ENCODE data around the gene BBX. TPM values are rescaled to one million over a fixed set of nuclear protein-coding genes. Genes with fewer than 3 reads are reported as not detected.
"Not testable (repeated sequence)": the region's sequence is repeated elsewhere in the genome, so short reads cannot be mapped to it uniquely, and the experiment has no call there.

Gene BBX
- total RNA-seq, 2 donors from 2014 or later: 62.4 to 66.6 TPM

DNA sequence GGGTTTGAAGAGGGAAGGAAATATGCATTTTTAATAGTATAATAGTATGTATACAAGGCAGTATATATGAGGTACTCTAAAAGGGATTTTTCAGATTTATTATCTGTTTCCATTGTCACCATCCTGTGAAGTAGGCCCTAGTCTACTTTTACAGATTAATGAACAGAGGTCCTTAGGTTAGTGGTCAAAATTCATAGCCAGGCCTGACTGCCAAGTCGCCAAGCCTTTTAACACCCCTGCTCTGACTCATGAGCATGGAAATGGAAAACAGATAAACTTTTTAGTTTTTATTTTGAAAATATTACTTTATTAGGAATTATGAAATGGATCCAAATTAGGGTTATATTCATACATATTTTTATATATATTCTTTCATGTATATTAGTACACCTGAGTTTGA is 146.9 kb downstream of the BBX start:
- intact Hi-C loops (cut with DNase I): no loop called here
- DNase-seq (ENCODE audit: low spot score): no peak

DNA sequence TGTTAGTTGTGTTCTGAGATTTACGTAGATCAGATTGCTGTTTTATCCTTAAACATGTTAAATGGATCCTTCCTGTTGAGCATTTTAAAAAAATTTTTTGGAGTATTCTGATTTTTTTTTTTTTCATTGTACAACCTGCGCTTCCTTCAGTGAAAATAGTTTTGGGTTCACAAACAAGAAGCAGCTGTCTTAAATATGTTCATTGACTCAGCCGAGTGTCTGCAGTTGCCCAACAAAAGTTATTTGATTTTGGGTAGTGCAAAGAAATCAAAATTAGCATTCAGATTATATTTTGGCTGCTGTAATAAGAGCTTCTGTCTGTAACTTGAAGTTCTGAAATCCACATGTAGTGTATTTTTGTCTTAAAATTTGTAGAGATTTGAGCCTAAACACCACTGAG is 148.2 kb downstream of the BBX start:
- DNase-seq (ENCODE audit: low spot score): no peak
- intact Hi-C loops (cut with DNase I): no loop called here

DNA sequence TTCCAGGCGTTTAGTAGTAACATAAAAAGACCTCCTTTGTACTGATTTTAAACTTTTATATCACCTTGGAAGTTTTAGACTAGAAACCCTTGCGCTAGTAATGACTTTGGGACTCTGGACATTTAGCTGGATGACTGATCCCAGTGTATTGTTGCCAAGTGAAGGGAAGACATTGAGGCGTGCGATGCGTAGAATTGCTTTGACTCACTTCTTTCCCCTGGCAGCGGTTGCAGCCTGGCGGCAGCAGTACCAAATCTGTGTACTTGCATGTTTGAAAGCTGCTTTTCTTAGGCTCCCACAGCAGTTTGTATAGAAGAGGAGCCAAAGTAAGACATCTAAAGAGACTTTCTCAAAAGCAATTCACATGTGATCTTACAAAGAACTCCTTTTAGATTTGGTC is 151.6 kb downstream of the BBX start:
- no peak for DNase-seq (ENCODE audit: low spot score)
- intact Hi-C loops (cut with DNase I): no loop called here

DNA sequence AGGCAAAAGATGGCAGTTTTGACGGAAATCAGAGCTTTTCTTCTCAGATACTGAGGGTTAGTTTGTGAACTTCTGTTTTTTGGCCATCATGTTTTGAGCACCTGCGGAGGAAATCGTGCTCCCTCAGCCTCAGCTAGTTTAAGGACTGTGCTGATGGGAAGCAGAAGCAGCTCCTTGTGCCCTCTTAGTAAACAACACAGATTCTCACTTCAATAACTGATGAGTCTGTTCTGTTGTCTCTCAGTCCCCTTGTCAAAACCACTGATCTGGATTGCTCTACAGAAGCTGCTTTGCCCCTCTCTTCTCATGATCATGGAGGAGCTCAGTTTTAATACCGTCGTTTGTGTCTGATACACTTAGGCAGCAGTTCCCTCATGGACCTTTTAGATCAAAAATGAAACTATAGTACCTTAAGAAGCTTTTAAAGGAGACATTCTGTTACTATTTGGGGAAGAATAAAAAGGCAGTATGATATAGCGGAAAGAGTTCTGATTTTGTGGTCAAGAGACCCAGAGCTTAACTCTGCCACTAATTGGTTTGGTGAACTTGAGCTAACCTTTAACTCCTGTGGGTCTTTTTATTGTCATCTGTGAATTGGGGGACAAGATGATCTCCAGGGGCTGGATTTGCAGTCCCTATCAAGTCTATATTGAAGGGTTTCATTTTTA is 152.6 kb downstream of the BBX start:
- intact Hi-C loops (cut with DNase I): no loop called here

DNA sequence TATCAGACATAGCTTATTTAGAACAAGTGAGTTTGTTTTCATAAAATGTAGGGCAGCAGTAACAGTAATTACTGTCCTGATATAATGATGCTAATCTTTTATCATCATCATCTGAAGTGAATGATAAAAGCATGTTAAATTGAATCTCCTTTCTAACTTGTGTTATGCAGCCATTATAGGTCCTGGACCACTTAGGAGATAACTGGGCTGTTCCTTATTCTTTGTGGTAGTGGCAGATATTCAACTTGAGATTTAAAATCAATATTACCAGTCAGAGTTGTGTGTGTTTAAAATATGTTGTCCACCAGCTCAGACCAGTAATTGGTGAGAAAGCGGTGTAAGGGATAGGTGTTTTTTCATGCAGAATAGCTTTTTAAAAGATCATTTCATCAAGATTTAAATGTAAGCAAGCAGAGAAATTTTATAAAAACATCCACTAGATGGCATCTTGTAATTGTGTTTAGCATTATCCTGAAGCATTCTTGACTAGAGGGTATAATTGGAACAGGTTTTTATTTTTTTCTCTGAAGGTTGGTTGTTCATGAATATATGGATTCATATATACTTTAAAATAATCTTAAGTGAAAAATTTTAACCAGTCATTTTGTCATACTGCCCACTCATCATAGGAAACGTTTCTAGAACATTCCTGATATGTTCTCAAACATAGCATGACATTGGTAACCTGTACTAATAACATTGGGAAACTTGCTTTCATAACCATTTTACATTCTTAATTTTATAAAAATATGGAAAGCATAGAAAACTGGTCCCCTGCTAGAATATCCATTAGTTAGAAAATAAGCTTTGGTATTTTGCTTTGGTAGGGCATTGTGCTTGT is 153.9 kb downstream of the BBX start:
- intact Hi-C loops (cut with DNase I): no loop called here
- no peak for DNase-seq (ENCODE audit: low spot score)

More for the DNA sequence above, 152.6 kb downstream of the BBX start:
- no peak for DNase-seq (ENCODE audit: low spot score)

DNA sequence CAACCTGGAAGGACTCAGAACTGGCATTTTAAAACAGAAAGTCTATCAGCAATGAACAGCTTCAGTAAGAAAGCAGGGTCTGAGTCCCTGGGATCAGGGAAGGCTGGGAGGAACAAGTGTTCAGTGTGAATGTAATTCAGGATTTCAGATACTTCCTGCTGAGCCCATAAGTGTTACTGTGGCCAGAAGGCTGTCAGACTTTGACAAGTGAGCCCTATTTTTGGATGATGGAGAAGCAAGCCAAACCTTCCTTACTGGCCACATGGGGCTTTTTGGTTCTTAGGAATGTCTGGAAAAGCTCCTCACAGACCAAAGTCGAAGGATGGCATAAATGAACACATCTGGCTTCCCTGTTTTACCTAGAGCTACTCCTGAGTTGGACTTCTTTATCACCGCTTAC is 157.2 kb downstream of the BBX start:
- intact Hi-C loops (cut with DNase I): loop anchor here in 1 of 2 donors (10.0 kb wide), 1 partner anchor 65 kb away; no protein-coding TSS in a partner anchor

DNA sequence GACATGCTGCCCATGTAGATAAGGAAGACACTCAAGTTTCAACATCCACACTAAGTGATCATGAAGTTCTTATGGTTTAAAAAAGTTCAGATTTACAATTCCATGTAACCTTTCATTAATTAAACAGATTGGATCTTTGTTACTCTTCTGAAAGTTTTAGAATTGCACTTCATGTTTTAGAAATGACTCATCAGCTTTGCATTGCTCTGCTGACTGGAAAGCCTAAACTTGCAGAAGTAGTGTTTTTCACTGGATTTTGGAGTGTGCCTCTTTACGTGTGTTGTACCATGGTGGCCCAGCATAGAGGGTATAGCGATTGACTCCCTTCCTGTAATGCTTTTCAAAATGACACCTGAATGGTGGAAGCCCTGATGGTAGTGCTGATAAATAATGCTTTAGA is 157.9 kb downstream of the BBX start:
- DNase-seq (ENCODE audit: low spot score): no peak
- intact Hi-C loops (cut with DNase I): loop anchor here in 1 of 2 donors (10.0 kb wide), 1 partner anchor 64 kb away; no protein-coding TSS in a partner anchor

More for the DNA sequence above, 157.2 kb downstream of the BBX start:
- DNase-seq (ENCODE audit: low spot score): no peak

DNA sequence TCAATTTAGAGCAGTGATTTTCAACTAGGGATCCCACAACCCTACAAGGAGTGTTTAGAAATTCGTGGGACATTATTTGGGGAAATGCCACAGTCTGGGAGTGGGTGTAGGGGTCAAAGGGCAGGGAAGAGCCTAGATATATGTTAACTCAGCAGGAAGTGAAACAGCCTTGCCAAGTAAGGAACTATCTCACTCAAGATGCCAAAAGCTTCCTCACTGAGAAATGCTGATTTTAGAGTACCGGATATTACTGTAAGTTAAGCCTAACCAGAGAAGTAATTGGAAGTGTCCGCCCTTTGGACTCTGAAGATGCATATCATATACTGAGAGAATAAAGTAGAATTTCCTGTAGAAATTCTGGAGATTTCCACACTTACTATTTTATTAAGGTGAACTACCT is 158.6 kb downstream of the BBX start:
- intact Hi-C loops (cut with DNase I): loop anchor here in 1 of 2 donors (10.0 kb wide), 1 partner anchor 63 kb away; no protein-coding TSS in a partner anchor
- DNase-seq (ENCODE audit: low spot score): no peak

DNA sequence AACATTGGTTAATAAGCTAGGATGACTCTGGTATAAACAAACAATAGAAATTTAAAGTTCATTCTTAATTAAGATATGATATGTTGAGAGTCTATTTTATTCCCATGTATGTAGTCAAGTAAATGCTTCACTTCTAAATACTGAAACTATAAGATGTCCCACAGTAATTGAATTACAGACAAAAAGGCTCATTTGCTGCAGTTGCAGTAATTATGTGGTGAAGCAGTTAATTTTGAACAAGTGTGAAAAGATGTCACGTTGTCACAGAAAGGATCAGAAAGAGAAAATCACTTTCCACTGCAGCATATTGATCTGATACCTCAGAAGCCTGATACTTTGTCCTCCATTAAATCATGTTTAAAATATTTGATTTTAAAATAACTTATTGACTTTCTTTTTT is 159.8 kb downstream of the BBX start:
- no peak for DNase-seq (ENCODE audit: low spot score)
- intact Hi-C loops (cut with DNase I): loop anchor here in 1 of 2 donors (10.0 kb wide), 1 partner anchor 62 kb away; no protein-coding TSS in a partner anchor

DNA sequence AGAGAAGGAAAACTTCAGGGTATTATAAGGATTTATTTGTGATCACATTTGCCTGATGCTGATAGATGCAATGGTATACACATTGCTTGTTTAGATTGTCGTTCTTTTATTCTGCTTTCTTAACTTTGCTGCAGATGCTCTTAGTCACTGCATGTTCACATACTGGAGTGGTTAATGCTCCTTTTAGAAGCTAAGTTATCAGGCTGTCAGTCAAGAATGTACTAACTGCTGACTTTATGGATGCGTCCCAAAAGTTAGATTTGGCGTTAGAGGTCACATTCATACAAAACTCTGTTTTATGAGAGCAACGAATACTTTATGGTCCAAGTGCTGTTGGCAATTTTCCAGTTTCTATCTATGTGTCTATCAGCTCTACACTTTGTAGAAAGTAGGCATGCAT is 160.7 kb downstream of the BBX start:
- intact Hi-C loops (cut with DNase I): loop anchor here in 1 of 2 donors (10.0 kb wide), 1 partner anchor 61 kb away; no protein-coding TSS in a partner anchor
- no peak for DNase-seq (ENCODE audit: low spot score)

DNA sequence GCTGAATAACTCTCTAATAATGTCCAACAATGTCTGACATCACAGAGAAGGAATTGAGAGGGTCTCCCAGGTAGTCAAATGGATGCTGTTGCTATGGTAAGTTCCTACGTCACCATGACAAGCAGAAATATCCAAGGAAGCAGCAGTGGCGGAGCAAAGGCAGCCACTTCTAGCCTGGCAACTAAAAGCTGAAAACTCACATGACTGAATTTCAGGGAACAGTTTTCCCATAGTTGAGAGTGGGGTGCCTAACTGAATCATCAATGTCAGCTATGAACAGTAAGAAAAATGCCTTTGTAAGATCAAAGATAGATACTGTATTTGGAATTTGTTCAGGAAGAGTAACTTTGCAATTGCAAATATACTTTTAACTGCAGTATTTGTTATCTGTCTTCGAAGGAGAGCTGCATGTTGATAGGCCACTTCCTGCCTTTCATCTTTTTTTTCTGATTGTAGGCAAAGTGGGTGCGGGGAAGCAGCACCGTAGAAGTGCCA is 161.7 kb downstream of the BBX start:
- no peak for DNase-seq (ENCODE audit: low spot score)

DNA sequence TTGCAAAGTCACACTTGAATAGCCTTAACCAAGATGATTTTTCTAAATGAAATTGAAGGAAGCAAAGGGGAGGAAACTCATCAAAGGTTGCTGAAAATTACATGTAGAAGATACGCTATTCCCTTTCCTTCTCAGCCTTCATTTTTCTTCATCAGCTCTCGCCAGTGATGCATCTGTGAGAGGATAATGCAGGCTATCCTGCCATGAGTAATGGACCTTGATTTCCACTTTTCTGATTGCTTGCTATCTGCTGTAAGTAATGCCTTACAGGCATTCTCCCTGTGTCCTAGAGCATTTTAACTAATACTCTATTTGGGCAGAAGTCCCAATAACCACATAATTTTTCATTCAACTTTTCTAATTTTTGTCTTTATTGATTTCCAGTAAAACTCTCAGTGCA is 162.6 kb downstream of the BBX start:
- intact Hi-C loops (cut with DNase I): loop anchor here in 1 of 2 donors (10.0 kb wide), 1 partner anchor 59 kb away; no protein-coding TSS in a partner anchor
- no peak for DNase-seq (ENCODE audit: low spot score)

More for the DNA sequence above, 161.7 kb downstream of the BBX start:
- intact Hi-C loops (cut with DNase I): loop anchor here in 1 of 2 donors (10.0 kb wide), 1 partner anchor 60 kb away; no protein-coding TSS in a partner anchor

DNA sequence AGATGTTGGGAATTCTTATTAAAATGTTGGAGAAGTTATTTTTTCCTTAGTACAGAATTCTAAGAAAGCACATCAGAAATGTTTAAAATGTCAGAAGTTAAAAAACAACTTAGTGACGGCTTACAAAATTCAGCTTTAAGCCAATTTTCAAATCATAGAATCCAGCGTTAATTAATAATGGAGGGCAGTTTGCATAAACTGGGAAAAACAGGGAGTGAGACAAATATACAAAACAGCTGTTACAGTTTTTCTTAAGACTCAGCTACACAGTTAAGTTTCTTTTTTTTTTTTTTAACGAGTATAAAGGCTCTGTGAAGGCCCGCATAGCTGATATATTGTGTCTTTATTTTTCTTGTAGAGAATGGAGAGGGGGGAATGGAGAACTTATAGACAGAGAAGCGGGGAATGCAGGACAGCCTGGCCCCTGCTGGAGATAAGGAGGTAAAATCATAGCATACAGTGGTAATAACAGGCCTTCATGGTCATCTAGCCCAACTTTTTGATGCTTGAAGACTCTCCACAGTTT is 164.4 kb downstream of the BBX start:
- intact Hi-C loops (cut with DNase I): loop anchor here in 1 of 2 donors (10.0 kb wide), 1 partner anchor 58 kb away; no protein-coding TSS in a partner anchor

DNA sequence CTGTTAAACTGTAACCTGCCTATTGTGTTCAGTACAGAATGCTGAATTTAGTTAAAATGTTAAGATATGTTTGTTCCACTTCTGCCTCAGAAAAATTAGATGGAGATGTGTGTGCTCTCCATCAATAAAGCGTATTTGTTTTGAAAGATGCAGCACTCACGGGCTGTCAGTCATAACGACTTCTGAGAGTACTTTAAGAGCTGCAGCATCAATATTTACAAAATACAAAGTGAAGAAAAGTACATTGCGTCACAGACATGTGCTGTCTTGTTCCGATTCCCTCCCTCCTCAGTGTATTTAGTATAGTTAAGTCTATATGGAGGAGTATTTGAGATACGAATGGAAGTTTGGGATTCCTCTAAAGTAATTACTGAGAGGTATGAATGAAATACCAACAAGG is 166.6 kb downstream of the BBX start:
- DNase-seq (ENCODE audit: low spot score): no peak
- intact Hi-C loops (cut with DNase I): loop anchor here in 1 of 2 donors (10.0 kb wide), 1 partner anchor 55 kb away; no protein-coding TSS in a partner anchor

More for the DNA sequence above, 164.4 kb downstream of the BBX start:
- no peak for DNase-seq (ENCODE audit: low spot score)

DNA sequence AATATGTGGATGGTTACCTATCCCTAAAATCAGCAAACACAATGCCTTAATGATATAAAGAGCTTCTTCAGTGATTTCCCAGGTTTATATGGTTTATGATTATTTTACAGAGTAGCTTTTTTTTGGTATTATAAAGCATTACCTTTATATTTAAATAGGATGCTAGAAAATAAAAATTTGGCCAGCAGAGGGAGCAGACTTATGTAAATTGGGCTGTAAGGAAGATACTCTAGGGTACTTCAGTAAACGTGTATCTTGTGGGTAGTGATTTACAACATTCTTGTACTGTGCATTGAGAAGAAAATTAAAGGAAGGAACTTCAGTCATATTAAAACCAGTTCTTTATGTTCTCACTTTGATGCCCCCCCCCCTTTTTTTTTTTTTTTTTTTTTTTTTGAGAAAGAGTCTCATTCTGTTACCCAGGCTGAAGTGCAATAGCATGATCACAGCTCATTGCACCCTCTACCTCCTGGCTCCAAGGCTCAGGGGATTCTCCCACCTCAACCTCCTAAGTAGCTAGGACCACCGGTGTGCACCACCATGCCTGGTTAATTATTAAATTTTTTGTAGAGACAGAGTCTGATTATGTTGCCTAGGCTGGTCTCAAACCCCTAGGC is 167.9 kb downstream of the BBX start:
- no peak for DNase-seq (ENCODE audit: low spot score)
- intact Hi-C loops (cut with DNase I): no loop called here

DNA sequence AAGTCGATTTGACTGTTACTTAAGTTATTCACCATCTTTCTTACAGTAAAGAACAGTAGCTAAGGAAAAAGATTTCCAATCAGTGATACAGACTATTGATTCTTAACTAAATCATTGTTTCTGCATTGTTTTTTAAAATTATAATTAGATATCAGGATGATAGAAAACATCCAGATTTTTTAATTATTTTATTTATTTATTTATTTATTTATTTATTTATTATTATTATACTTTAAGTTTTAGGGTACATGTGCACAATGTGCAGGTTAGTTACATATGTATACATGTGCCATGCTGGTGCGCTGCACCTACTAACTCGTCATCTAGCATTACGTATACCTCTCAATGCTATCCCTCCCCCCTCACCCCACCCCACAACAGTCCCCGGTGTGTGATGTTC is 169.2 kb downstream of the BBX start:
- intact Hi-C loops (cut with DNase I); DNase-seq (ENCODE audit: low spot score): not testable (repeated sequence)

DNA sequence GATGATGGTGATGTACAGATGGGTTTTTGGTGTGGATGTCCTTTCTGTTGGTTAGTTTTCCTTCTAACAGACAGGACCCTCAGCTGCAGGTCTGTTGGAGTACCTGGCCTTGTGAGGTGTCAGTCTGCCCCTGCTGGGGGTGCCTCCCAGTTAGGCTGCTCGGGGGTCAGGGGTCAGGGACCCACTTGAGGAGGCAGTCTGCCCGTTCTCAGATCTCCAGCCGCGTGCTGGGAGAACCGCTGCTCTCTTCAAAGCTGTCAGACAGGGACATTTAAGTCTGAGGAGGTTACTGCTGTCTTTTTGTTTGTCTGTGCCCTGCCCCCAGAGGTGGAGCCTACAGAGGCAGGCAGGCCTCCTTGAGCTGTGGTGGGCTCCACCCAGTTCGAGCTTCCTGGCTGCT is 174.6 kb downstream of the BBX start:
- DNase-seq (ENCODE audit: low spot score); intact Hi-C loops (cut with DNase I): not testable (repeated sequence)

DNA sequence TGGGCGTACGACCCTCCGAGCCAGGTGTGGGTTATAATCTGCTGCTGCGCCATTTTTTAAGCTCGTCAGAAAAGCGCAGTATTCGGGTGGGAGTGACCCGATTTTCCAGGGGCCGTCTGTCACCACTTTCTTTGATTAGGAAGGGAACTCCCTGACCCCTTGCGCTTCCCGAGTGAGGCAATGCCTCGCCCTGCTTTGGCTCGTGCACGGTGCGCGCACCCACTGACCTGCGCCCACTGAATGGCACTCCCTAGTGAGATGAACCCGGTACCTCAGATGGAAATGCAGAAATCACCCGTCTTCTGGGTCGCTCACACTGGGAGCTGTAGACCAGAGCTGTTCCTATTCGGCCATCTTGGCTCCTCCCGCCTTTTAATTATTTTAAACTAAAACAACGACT is 175.1 kb downstream of the BBX start:
- DNase-seq (ENCODE audit: low spot score): not testable (repeated sequence)

DNA sequence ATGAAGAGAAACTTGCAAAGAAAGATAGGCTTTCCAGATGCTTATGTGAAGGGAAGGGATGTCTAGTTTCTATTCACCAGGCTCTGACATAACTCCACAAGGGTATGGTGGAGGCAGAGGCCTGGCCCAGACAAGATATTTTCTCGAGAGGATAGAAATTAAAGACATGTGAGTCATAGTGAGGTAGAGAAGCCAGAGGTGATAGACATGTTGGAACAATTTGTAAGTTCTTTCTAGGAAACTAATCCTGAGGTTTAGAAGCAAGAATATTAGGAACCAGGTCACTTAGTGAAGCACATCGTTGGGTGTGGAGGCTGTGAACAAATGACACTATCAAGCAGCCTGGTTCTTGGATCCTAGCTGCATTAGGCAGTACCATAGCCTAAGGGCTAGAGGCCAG is 176.9 kb downstream of the BBX start:
- no peak for DNase-seq (ENCODE audit: low spot score)
- intact Hi-C loops (cut with DNase I): loop anchor here in 1 of 2 donors (10.0 kb wide), 1 partner anchor 2005 kb away; no protein-coding TSS in a partner anchor

More for the DNA sequence above, 175.1 kb downstream of the BBX start:
- intact Hi-C loops (cut with DNase I): not testable (repeated sequence)

Data from posterior vena cava (tissue), 2 donors.